GM10248 (cell line): ENCODE results near the gene RNF183.

Experiments used
- CTCF ChIA-PET: fragments of 300-600 bp; sonication (Branson Sonifier 250); formaldehyde crosslinking; extraction: SDS; loops from one replicate; lab custom pipeline; 2021; ENCODE audit warnings: antibody characterized with exemption; lab: Yijun Ruan, JAX
- POLR2A ChIA-PET: fragments of 350-650 bp; sonication (Branson Sonifier 250); formaldehyde crosslinking; extraction: SDS; loops from one replicate; lab custom pipeline; 2020; ENCODE audit warnings: antibody characterized with exemption; lab: Yijun Ruan, JAX
- DNase-seq: peaks from one replicate; pipeline ENCODE4 v3.0.0; 2012; ENCODE audit errors: extremely low spot score
- CTCF ChIP-seq: IDR thresholded peaks from 2 replicates; pipeline ENCODE4 v1.5.1; 2012; ENCODE audit warnings: mild to moderate bottlenecking, low read depth; ENCODE audit errors: extremely low read depth, missing control alignments, control extremely low read depth

The RNF183 gene

GRCh38 chr9:113302792-113303418 is at the start of gene RNF183:
TSS of gene RNF183 (minus strand) at chr9:113303376. CDS start at chr9:113298184, 5,192 bp downstream.
- no peak for DNase-seq
- ChIA-PET CTCF (no interaction called here), POLR2A (no interaction called here)
- no peak for TF ChIP-seq CTCF

GRCh38 chr9:113352411-113352810 is 49.2 kb upstream of the RNF183 start:
- no peak for TF ChIP-seq CTCF
- ChIA-PET POLR2A (no interaction called here), CTCF (interaction anchor here (1.5 to 4.4 kb wide), 4 partner anchors 11 to 20 kb away, joined by 4 to 22 read pairs (median 6); partner anchors contain the start of gene WDR31)
- DNase-seq = no peak

GRCh38 chr9:113352006-113352405 is 48.8 kb upstream of the RNF183 start:
- no peak for DNase-seq
- POLR2A ChIA-PET = no interaction called here
- CTCF ChIA-PET = interaction anchor here (1.5 to 4.9 kb wide), 5 partner anchors 11 to 78 kb away, joined by 4 to 22 read pairs (median 7); partner anchors contain the start of genes CDC26, PRPF4 and WDR31
- TF ChIP-seq CTCF = no peak

- CTCF ChIA-PET = interaction anchor here (1.0 to 4.9 kb wide), 12 partner anchors 9 to 305 kb away, joined by 3 to 22 read pairs (median 6); partner anchors contain the start of genes ALAD, CDC26, PRPF4 and WDR31
- DNase-seq = peak; percentile 55
- no peak for TF ChIP-seq CTCF
- POLR2A ChIA-PET = interaction anchor here (1.0 kb wide), 1 partner anchor 76 kb away, joined by 3 read pairs; the partner anchor contains the start of gene CDC26
These were observed 47.8 kb upstream of the RNF183 start for GRCh38 chr9:113350937-113351336.

GRCh38 chr9:113350107-113350661 is 47.0 kb upstream of the RNF183 start:
- DNase-seq = peak; percentile 40
- CTCF ChIA-PET = interaction anchor here (1.0 to 4.9 kb wide), 13 partner anchors 9 to 308 kb away, joined by 3 to 22 read pairs (median 4); partner anchors contain the start of genes ALAD, CDC26, PRPF4 and WDR31
- POLR2A ChIA-PET = interaction anchor here (0.9 to 1.0 kb wide), 2 partner anchors 10 to 75 kb away, joined by 3 read pairs; partner anchors contain the start of genes CDC26 and WDR31
- no peak for TF ChIP-seq CTCF

- CTCF ChIA-PET = interaction anchor here (1.4 to 4.9 kb wide), 8 partner anchors 9 to 309 kb away, joined by 3 to 22 read pairs (median 6); partner anchors contain the start of genes CDC26, PRPF4 and WDR31
- no peak for TF ChIP-seq CTCF
- POLR2A ChIA-PET = interaction anchor here (0.9 kb wide), 1 partner anchor 9 kb away, joined by 3 read pairs; the partner anchor contains the start of gene WDR31
- peak; percentile 62 for DNase-seq
These were observed 46.4 kb upstream of the RNF183 start, which contains the start of gene BSPRY for GRCh38 chr9:113349445-113350094. TSS of gene BSPRY (plus strand) at chr9:113349541. CDS start at chr9:113349580, 39 bp downstream.
